Common myeloid progenitor, CD34-positive (primary cell): ENCODE measurements around the gene ZNF211.

Source experiments
- CTCF ChIA-PET: fragments of 350-600 bp; sonication (Branson Sonifier 250); formaldehyde crosslinking; loops from one replicate; lab custom pipeline; 2021; ENCODE audit warnings: antibody characterized with exemption; lab: Charles Lee
- POLR2A ChIA-PET: fragments of 350-600 bp; sonication (Branson Sonifier 250); formaldehyde crosslinking; loops from one replicate; lab custom pipeline; 2021; ENCODE audit warnings: antibody characterized with exemption; lab: Charles Lee
- DNase-seq, 3 donors: peaks; one replicate each; pipeline versions ENCODE4 v3.0.0 to v3.0.0-alpha.2; 2013
- H3K27ac ChIP-seq, 2 experiments: 1 replicate in 1 of 2; 2 replicates in 1 of 2; pipeline ENCODE4 v1.7.0; 2013; ENCODE audit warnings: inconsistent platforms in 2 of 2, low read length in 2 of 2, mild to moderate bottlenecking in 2 of 2, low read depth in 1 of 2, moderate library complexity in 1 of 2; ENCODE audit not compliant: severe bottlenecking in 2 of 2, insufficient read depth in 1 of 2, poor library complexity in 1 of 2
- H3K27me3 ChIP-seq, 5 experiments: replicated peaks in 2 of 5; 1 replicate in 3 of 5; 2 replicates in 2 of 5; pipeline versions ENCODE4 v1.6.1 to v1.7.0; 2013; ENCODE audit warnings: low read length in 4 of 5, mild to moderate bottlenecking in 2 of 5, moderate library complexity in 2 of 5, inconsistent platforms in 1 of 5; ENCODE audit not compliant: insufficient read depth in 5 of 5, control insufficient read depth in 4 of 5
- H3K36me3 ChIP-seq, 4 experiments: 1 replicate in 2 of 4; 2 replicates in 2 of 4; pipeline versions ENCODE4 v1.6.1 to v1.7.0; 2013; ENCODE audit warnings: low read length in 3 of 4, control low read depth in 1 of 4, mild to moderate bottlenecking in 1 of 4; ENCODE audit not compliant: control insufficient read depth in 4 of 4, insufficient read depth in 4 of 4
- H3K4me1 ChIP-seq, 4 experiments: 1 replicate in 3 of 4; 2 replicates in 1 of 4; pipeline versions ENCODE4 v1.6.1 to v1.7.1; 2013; ENCODE audit warnings: low read length in 3 of 4, mild to moderate bottlenecking in 3 of 4, control low read depth in 1 of 4, inconsistent platforms in 1 of 4, moderate library complexity in 1 of 4; ENCODE audit not compliant: control insufficient read depth in 4 of 4, insufficient read depth in 4 of 4; ENCODE audit errors: control extremely low read depth in 1 of 4
- H3K4me3 ChIP-seq, 7 experiments: 1 replicate in 4 of 7; 2 replicates in 3 of 7; pipeline versions ENCODE4 v1.5.1 to v1.7.0; 2013; ENCODE audit warnings: mild to moderate bottlenecking in 7 of 7, low read length in 6 of 7, moderate library complexity in 6 of 7, inconsistent platforms in 2 of 7, low read depth in 2 of 7, control low read depth in 1 of 7; ENCODE audit not compliant: insufficient read depth in 4 of 7, control insufficient read depth in 1 of 7; ENCODE audit errors: extremely low read depth in 1 of 7
- H3K9me3 ChIP-seq, 5 experiments: 1 replicate in 4 of 5; 2 replicates in 1 of 5; pipeline versions ENCODE4 v1.6.1 to v1.7.1; 2013; ENCODE audit warnings: low read length in 4 of 5, mild to moderate bottlenecking in 2 of 5, inconsistent platforms in 1 of 5, low read depth in 1 of 5, moderate library complexity in 1 of 5; ENCODE audit not compliant: control insufficient read depth in 4 of 5, insufficient read depth in 2 of 5; ENCODE audit errors: control extremely low read depth in 1 of 5
- WGBS: methylation state at CpG from one replicate; pipeline ENCODE4 v1.1.5; 2013; ENCODE audit not compliant: insufficient coverage; 5-methylcytosine and 5-hydroxymethylcytosine counted together

Gene ZNF211

GRCh38 chr19:57671124-57671895 lies 38.3 kb downstream of the ZNF211 start:
- 81% methylated on average over 6 of the region's 7 CpGs for WGBS
- Histone ChIP-seq H3K4me3 (no peak overlapping the region), H3K36me3 (no peaks in the 10 kb centered on the region), H3K4me1 (no peaks in the 10 kb centered on the region), H3K27ac (no peak overlapping the region), H3K27me3 (peaks cover 0 to 4% (median 3%) of the 10 kb centered on the region in 5 experiments), H3K9me3 (no peaks in the 10 kb centered on the region)
- ChIA-PET POLR2A (no interaction called here), CTCF (interaction anchor here (0.6 to 1.9 kb wide), 4 partner anchors 9 to 513 kb away, joined by 3 to 4 read pairs (median 3); no protein-coding TSS in a partner anchor)
- no peak for DNase-seq

GRCh38 chr19:57672466-57672865 lies 39.5 kb downstream of the ZNF211 start:
- no CpG with 5 or more reads among the region's 4 CpGs for WGBS
- H3K36me3 ChIP-seq = no peaks in the 10 kb centered on the region
- CTCF ChIA-PET = interaction anchor here (0.6 kb wide), 1 partner anchor 8 kb away, joined by 3 read pairs; no protein-coding TSS in a partner anchor

GRCh38 chr19:57675881-57676280 lies 42.9 kb downstream of the ZNF211 start:
- Histone ChIP-seq H3K36me3 (no peaks in the 10 kb centered on the region), H3K9me3 (peaks cover 0 to 3% (median 0%) of the 10 kb centered on the region in 5 experiments), H3K27me3 (peaks cover 0 to 2% (median 0%) of the 10 kb centered on the region in 5 experiments), H3K4me1 (no peaks in the 10 kb centered on the region), H3K27ac (no peak overlapping the region), H3K4me3 (no peak overlapping the region)
- DNase-seq = no peak
- 86% methylated on average over 2 of the region's 2 CpGs for WGBS
- ChIA-PET CTCF (no interaction called here), POLR2A (no interaction called here)

More at GRCh38 chr19:57672466-57672865, 39.5 kb downstream of the ZNF211 start:
- no peak for DNase-seq
- no peaks in the 10 kb centered on the region for H3K4me1 ChIP-seq
- POLR2A ChIA-PET = no interaction called here
- peaks cover 0 to 3% (median 1%) of the 10 kb centered on the region in 5 experiments for H3K27me3 ChIP-seq
- H3K9me3 ChIP-seq = no peaks in the 10 kb centered on the region
- no peak overlapping the region for H3K27ac ChIP-seq
- H3K4me3 ChIP-seq = no peak overlapping the region

- ChIA-PET CTCF (interaction anchor here (0.7 to 1.6 kb wide), 7 partner anchors 8 to 276 kb away, joined by 3 to 6 read pairs (median 3); partner anchors contain the start of gene ZNF154), POLR2A (interaction anchor here (1.0 kb wide), 1 partner anchor 27 kb away, joined by 4 read pairs; the partner anchor contains the start of gene ZNF154)
- WGBS = 4% methylated on average over 19 of the region's 19 CpGs
- Histone ChIP-seq H3K36me3 (peaks cover 24 to 42% (median 39%) of the 10 kb centered on the region in 4 experiments), H3K27me3 (no peaks in the 10 kb centered on the region), H3K4me1 (peaks cover 0 to 19% (median 11%) of the 10 kb centered on the region in 4 experiments), H3K4me3 (peak overlapping the region; percentile 87 to 98 (median 93)), H3K9me3 (peaks cover 0 to 51% (median 39%) of the 10 kb centered on the region in 5 experiments), H3K27ac (peak overlapping the region; percentile 46 to 81)
- no peak for DNase-seq
These were observed 49.3 kb downstream of the ZNF211 start for GRCh38 chr19:57682226-57682766.

GRCh38 chr19:57686727-57687126 lies 53.8 kb downstream of the ZNF211 start:
- 100% methylated on average over 2 of the region's 3 CpGs for WGBS

GRCh38 chr19:57687363-57688010 lies 54.5 kb downstream of the ZNF211 start:
- Histone ChIP-seq H3K9me3 (peaks cover 13 to 81% (median 59%) of the 10 kb centered on the region in 5 experiments), H3K4me3 (no peak overlapping the region), H3K27ac (no peak overlapping the region), H3K4me1 (peaks cover 0 to 13% (median 6%) of the 10 kb centered on the region in 4 experiments), H3K36me3 (peaks cover 36 to 76% (median 60%) of the 10 kb centered on the region in 4 experiments), H3K27me3 (no peaks in the 10 kb centered on the region)
- 99% methylated on average over 8 of the region's 12 CpGs for WGBS
- DNase-seq = no peak
- ChIA-PET POLR2A (no interaction called here), CTCF (interaction anchor here (1.2 kb wide), 1 partner anchor 27 kb away, joined by 3 read pairs; no protein-coding TSS in a partner anchor)

More at GRCh38 chr19:57686727-57687126, 53.8 kb downstream of the ZNF211 start:
- H3K9me3 ChIP-seq = peaks cover 13 to 82% (median 59%) of the 10 kb centered on the region in 5 experiments
- POLR2A ChIA-PET = no interaction called here
- H3K4me3 ChIP-seq = no peak overlapping the region
- DNase-seq = no peak
- CTCF ChIA-PET = no interaction called here
- no peaks in the 10 kb centered on the region for H3K27me3 ChIP-seq
- H3K4me1 ChIP-seq = peaks cover 0 to 17% (median 11%) of the 10 kb centered on the region in 4 experiments
- peaks cover 36 to 75% (median 60%) of the 10 kb centered on the region in 4 experiments for H3K36me3 ChIP-seq
- H3K27ac ChIP-seq = no peak overlapping the region
